ENCODE data around the gene PRPF6. TPM values are rescaled to one million over a fixed set of nuclear protein-coding genes. Genes with fewer than 3 reads are reported as not detected.

Gene PRPF6
- total and polyA plus RNA-seq, 10 donors: 39.9 to 71.1 (median 60.8) TPM

GRCh38 chr20:63939061-63939935 is 41.6 kb upstream of the PRPF6 start:
- intact Hi-C loops (cut with DNase I; ENCODE audit: low total_unique reads): no loop called here
- H3K4me1 ChIP-seq: peaks cover 0 to 68% (median 31%) of the 10 kb centered on the region in 6 donors
- H3K4me3 ChIP-seq: no peak overlapping the region
- H3K36me3 ChIP-seq: peaks cover 0 to 93% (median 69%) of the 10 kb centered on the region in 6 donors
- peak overlapping the region in 4 of 8 donors; percentile 20 to 92 (median 24) for H3K27ac ChIP-seq
- TF ChIP-seq POLR2A (IDR thresholded peaks at IDR 0.05) (no peak), POLR2AphosphoS5 (IDR thresholded peaks at IDR 0.05) (peak; percentile 7 to 75 (median 13)), CTCF (IDR thresholded peaks at IDR 0.05 in 8 of 11, conservative IDR thresholded peaks at IDR 0.05 in 3 of 11) (no peak)
- DNase-seq: peak; percentile 80
- WGBS, 5 donors: 66 to 77% (median 67%) methylated on average over 15 to 33 of the region's 33 CpGs
- H3K9me3 ChIP-seq: no peaks in the 10 kb centered on the region
- H3K27me3 ChIP-seq (replicated peaks in 1 of 7): no peaks in the 10 kb centered on the region

GRCh38 chr20:63940071-63940471 is 40.9 kb upstream of the PRPF6 start:
- Histone ChIP-seq H3K4me1 (peaks cover 0 to 63% (median 31%) of the 10 kb centered on the region in 6 donors), H3K36me3 (peaks cover 0 to 93% (median 69%) of the 10 kb centered on the region in 6 donors), H3K27ac (peak overlapping the region in 2 of 8 donors; percentile 87 to 92), H3K27me3 (replicated peaks in 1 of 7) (no peaks in the 10 kb centered on the region), H3K9me3 (no peaks in the 10 kb centered on the region), H3K4me3 (no peak overlapping the region)
- intact Hi-C loops (cut with DNase I; ENCODE audit: low total_unique reads): no loop called here
- 91 to 95% (median 95%) methylated on average over 9 to 23 of the region's 23 CpGs for WGBS, 5 donors
- no peak for DNase-seq
- TF ChIP-seq CTCF (IDR thresholded peaks at IDR 0.05 in 8 of 11, conservative IDR thresholded peaks at IDR 0.05 in 3 of 11): no peak
- peak; percentile 54 to 76 (median 55) for TF ChIP-seq POLR2AphosphoS5 (IDR thresholded peaks at IDR 0.05)

- Histone ChIP-seq H3K36me3 (peaks cover 0 to 93% (median 69%) of the 10 kb centered on the region in 6 donors), H3K4me3 (no peak overlapping the region), H3K27ac (peak overlapping the region; percentile 42 to 92 (median 83)), H3K9me3 (no peaks in the 10 kb centered on the region), H3K4me1 (peaks cover 0 to 69% (median 32%) of the 10 kb centered on the region in 6 donors), H3K27me3 (replicated peaks in 1 of 7) (no peaks in the 10 kb centered on the region)
- peak; percentile 86 for DNase-seq
- intact Hi-C loops (cut with DNase I; ENCODE audit: low total_unique reads): no loop called here
- 94 to 97% (median 96%) methylated on average over 30 to 58 of the region's 58 CpGs for WGBS, 5 donors
- TF ChIP-seq POLR2AphosphoS5 (IDR thresholded peaks at IDR 0.05) (peak in 2 of 3 donors; percentile 25 to 65), POLR2A (IDR thresholded peaks at IDR 0.05) (no peak)
These were observed 40.3 kb upstream of the PRPF6 start for GRCh38 chr20:63940472-63941266.

GRCh38 chr20:63941282-63942081 is 39.5 kb upstream of the PRPF6 start:
- peak; percentile 93 for DNase-seq
- 42 to 50% (median 45%) methylated on average over 32 to 37 of the region's 39 CpGs for WGBS, 5 donors
- H3K27ac ChIP-seq: peak overlapping the region; percentile 42 to 92 (median 83)

More at GRCh38 chr20:63941282-63942081, 39.5 kb upstream of the PRPF6 start:
- intact Hi-C loops (cut with DNase I; ENCODE audit: low total_unique reads): no loop called here
- Histone ChIP-seq H3K4me1 (peaks cover 0 to 77% (median 39%) of the 10 kb centered on the region in 6 donors), H3K9me3 (no peaks in the 10 kb centered on the region), H3K36me3 (peaks cover 0 to 93% (median 71%) of the 10 kb centered on the region in 6 donors), H3K27me3 (replicated peaks in 1 of 7) (no peaks in the 10 kb centered on the region), H3K4me3 (peak overlapping the region in 2 of 8 donors; percentile 19 to 41)
- TF ChIP-seq CTCF (IDR thresholded peaks at IDR 0.05 in 8 of 11, conservative IDR thresholded peaks at IDR 0.05 in 3 of 11) (peak in 1 of 11 experiments; percentile 16), POLR2A (IDR thresholded peaks at IDR 0.05) (no peak), POLR2AphosphoS5 (IDR thresholded peaks at IDR 0.05) (peak; percentile 16 to 77 (median 64))

Measured in spleen (tissue), 11 donors.